Effector memory CD8-positive, alpha-beta T cell (primary cell): ENCODE data around the gene CENPT.
A peak's percentile ranks its signal among the peaks of the same experiment; 100 is the strongest.
"Not testable (repeated sequence)": the region's sequence is repeated elsewhere in the genome, so short reads cannot be mapped to it uniquely, and the experiment has no call there.

Source experiments
- ATAC-seq: fragments of 150-1000 bp; cut with Tn5 transposase; replicated peaks from 2 replicates; pipeline ENCODE4 v1.10.0; 2021; ENCODE audit warnings: mild to moderate bottlenecking, moderate library complexity
- DNase-seq, 3 experiments: peaks; one replicate each; pipeline ENCODE4 v3.0.0; 2021
- H3K27ac Mint-ChIP-seq, 2 donors: one replicate each; pipeline ENCODE4 v1.8.0; 2022; ENCODE audit warnings: mild to moderate bottlenecking in 2 of 2, mixed read lengths in 2 of 2, moderate library complexity in 2 of 2
- H3K27me3 Mint-ChIP-seq, 2 donors: one replicate each; pipeline ENCODE4 v1.8.0; 2022; ENCODE audit warnings: mixed read lengths in 2 of 2
- H3K36me3 Mint-ChIP-seq: one replicate; pipeline ENCODE4 v1.8.0; 2022; ENCODE audit warnings: mild to moderate bottlenecking, moderate library complexity, mixed read lengths; ENCODE audit not compliant: insufficient read depth
- H3K4me1 Mint-ChIP-seq, 2 donors: one replicate each; pipeline ENCODE4 v1.8.0; 2022; ENCODE audit warnings: low read depth in 2 of 2, mixed read lengths in 2 of 2
- H3K4me3 Mint-ChIP-seq, 2 donors: one replicate each; pipeline ENCODE4 v1.8.0; 2022; ENCODE audit warnings: mild to moderate bottlenecking in 2 of 2, mixed read lengths in 2 of 2, moderate library complexity in 2 of 2
- H3K9me3 Mint-ChIP-seq, 2 donors: one replicate each; pipeline ENCODE4 v1.8.0; 2022; ENCODE audit warnings: mixed read lengths in 2 of 2

CENPT gene

DNA sequence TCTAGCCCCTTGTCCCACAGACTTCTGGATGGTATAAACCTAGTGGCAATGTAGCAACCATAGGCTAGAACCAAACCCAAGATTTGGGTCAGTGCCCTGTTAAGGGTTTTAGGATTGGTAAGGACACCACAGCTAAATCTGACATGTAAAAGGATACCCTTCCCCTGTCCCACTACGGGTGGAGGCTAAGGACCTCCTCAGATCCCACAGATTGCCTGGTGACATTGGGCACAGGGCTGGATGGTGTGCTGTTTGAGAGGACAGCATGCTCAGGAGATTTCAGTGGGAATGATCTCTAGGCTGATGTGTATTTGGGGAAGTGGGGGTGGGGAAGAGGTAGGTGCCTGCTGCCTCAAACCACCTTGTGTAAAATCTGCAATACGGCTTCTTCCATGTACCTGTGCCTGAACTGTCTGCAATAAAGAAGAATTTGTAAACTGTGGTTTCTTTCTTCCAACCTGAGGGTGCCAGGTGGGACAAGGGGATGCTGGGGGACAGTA lies 24.7 kb upstream of the CENPT start:
- Mint-ChIP-seq H3K9me3 (no peaks in the 10 kb centered on the region), H3K27me3 (no peaks in the 10 kb centered on the region), H3K4me3 (peak overlapping the region; percentile 84 to 93), H3K36me3 (peaks cover 54% of the 10 kb centered on the region), H3K27ac (peak overlapping the region; percentile 91 to 96), H3K4me1 (peaks cover 35 to 36% of the 10 kb centered on the region in 2 donors)
- DNase-seq (no peak), ATAC-seq (no peak)

DNA sequence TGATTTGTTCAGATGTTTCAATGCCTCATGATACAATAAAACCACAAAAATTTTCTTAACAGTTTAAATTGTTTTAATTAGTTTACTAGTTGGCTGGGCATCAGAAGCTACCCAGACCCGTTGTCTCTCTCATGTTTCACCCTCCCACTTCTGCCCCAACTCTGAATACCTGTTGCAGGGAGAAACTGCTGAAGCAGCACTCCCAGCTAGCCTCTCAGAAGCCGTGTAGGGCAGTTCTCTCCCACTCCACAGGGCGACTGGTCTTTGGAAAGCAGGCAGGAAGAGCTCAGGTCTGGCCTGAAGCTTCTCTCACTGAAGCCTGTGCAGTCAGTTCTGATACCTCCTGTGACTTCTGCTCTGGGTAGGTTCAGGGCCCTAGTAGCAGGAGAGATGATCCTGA lies 23.8 kb upstream of the CENPT start:
- H3K36me3 Mint-ChIP-seq = peaks cover 53% of the 10 kb centered on the region
- peaks cover 35% of the 10 kb centered on the region in 2 donors for H3K4me1 Mint-ChIP-seq
- ATAC-seq (no peak), DNase-seq (no peak)
- peak overlapping the region in 1 of 2 donors; percentile 93 for H3K4me3 Mint-ChIP-seq
- H3K27me3 Mint-ChIP-seq = no peaks in the 10 kb centered on the region
- H3K9me3 Mint-ChIP-seq = no peaks in the 10 kb centered on the region
- H3K27ac Mint-ChIP-seq = peak overlapping the region in 1 of 2 donors; percentile 96

DNA sequence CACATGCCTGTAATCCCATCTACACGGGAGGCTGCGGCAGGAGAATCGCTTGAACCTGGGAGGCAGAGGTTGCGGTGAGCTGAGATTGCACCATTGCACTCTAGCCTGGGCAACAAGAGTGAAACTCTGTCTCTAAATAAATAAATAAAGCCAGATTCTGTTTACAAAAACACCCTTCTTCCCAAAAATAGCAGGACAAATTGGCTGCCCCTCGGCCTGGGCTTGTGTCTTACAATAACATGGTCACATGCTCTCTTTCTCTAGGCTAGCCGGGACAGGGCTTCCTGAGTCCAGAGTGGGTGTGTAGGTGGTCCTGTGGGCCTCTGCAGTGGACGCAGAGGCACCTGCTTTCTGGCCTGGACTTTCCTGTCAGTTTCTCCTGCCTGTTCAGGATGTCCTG lies 22.2 kb upstream of the CENPT start:
- Mint-ChIP-seq H3K4me3 (no peak overlapping the region), H3K27me3 (no peaks in the 10 kb centered on the region), H3K27ac (no peak overlapping the region), H3K36me3 (peaks cover 58% of the 10 kb centered on the region), H3K9me3 (no peaks in the 10 kb centered on the region), H3K4me1 (peaks cover 19 to 21% of the 10 kb centered on the region in 2 donors)
- no peak for ATAC-seq
- no peak for DNase-seq

DNA sequence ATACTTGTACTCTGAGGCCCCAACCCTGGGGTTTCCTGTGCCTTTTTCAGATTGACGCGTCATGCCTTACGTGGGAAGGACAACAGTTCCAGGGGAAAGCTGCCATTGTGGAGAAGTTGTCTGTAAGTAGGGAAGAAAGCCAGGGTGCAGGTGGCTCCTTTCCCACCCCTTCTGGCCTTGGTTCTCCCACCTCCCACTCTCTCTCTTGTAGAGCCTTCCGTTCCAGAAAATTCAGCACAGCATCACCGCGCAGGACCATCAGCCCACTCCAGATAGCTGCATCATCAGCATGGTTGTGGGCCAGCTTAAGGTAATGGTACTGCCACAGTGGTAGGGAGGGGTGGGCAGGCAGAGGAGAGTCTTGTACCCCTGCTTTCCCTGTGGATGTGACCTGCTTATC lies 20.8 kb upstream of the CENPT start:
- H3K27me3 Mint-ChIP-seq = no peaks in the 10 kb centered on the region
- ATAC-seq (no peak), DNase-seq (no peak)
- no peak overlapping the region for H3K27ac Mint-ChIP-seq
- H3K4me1 Mint-ChIP-seq = peaks cover 6 to 11% of the 10 kb centered on the region in 2 donors
- H3K9me3 Mint-ChIP-seq = no peaks in the 10 kb centered on the region
- peaks cover 50% of the 10 kb centered on the region for H3K36me3 Mint-ChIP-seq
- H3K4me3 Mint-ChIP-seq = no peak overlapping the region

DNA sequence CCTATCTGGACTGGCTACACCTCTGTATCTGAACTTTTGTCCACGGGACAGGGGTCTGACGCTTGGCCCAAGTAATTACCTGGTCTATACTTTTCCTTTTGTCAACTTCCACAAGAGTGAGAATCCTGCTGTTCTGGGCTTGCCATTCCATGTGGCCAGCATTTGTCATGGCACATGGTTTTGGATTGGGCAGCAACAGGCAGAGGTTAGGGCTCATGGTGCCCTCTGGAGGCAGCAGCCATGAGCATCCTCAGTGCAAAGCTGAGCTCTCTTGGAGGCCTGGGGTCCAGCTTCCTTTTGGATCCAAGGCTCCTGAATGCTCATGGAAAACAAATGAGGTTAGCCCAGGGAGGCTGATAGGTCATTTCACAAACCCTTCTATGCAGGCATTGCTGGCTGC lies 17.8 kb upstream of the CENPT start:
- Mint-ChIP-seq H3K27ac (no peak overlapping the region), H3K4me1 (peaks cover 0 to 12% of the 10 kb centered on the region in 2 donors), H3K27me3 (no peaks in the 10 kb centered on the region), H3K36me3 (peaks cover 34% of the 10 kb centered on the region), H3K9me3 (no peaks in the 10 kb centered on the region), H3K4me3 (no peak overlapping the region)
- ATAC-seq = peak; percentile 44
- no peak for DNase-seq

DNA sequence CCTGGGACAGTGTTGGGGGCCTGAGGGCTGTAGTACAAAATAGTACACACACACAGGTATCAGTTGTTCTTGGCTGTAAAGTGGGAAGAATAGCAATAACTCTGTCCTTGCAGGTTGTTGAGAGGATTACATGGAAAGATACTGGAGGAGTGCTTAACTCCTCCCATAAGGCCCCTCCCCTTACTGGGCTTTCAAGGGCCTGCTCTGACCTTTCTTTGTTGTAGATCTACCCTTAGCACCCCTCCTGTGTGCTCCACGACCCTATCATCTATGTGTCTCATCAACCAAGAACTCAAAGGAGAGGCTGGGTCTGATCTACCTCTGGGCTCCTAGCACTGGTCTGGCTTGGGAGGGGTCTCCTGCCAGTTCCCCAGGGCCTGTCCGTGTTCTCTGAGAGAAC lies 17.1 kb upstream of the CENPT start:
- H3K4me3 Mint-ChIP-seq = no peak overlapping the region
- H3K4me1 Mint-ChIP-seq = peaks cover 0 to 12% of the 10 kb centered on the region in 2 donors
- H3K36me3 Mint-ChIP-seq = peaks cover 31% of the 10 kb centered on the region
- H3K9me3 Mint-ChIP-seq = no peaks in the 10 kb centered on the region
- H3K27ac Mint-ChIP-seq = peak overlapping the region in 1 of 2 donors; percentile 64
- ATAC-seq (no peak), DNase-seq (no peak)
- H3K27me3 Mint-ChIP-seq = no peaks in the 10 kb centered on the region

DNA sequence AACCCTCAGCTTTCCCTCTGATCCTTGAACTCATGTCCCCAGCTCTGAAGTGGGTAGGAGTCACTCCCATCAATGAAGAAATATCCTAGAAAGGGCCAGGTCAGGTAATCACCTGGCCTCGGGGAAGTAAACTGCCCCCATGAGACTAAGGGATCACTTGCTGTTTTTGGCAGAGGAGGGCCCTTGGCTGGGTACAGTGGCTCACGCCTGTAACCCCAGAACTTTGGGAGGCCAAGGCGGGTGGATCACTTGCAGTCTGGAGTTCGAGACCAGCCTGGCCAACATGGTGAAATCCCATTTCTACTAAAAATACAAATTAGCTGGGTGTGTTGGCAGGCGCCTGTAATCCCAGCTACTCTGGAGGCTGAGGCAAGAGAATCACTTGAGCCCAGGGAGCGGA lies 16.6 kb upstream of the CENPT start:
- H3K27me3 Mint-ChIP-seq, H3K9me3 Mint-ChIP-seq, ATAC-seq, DNase-seq, H3K4me3 Mint-ChIP-seq, H3K27ac Mint-ChIP-seq: not testable (repeated sequence)
- H3K36me3 Mint-ChIP-seq = peaks cover 31% of the 10 kb centered on the region
- peaks cover 0 to 12% of the 10 kb centered on the region in 2 donors for H3K4me1 Mint-ChIP-seq

DNA sequence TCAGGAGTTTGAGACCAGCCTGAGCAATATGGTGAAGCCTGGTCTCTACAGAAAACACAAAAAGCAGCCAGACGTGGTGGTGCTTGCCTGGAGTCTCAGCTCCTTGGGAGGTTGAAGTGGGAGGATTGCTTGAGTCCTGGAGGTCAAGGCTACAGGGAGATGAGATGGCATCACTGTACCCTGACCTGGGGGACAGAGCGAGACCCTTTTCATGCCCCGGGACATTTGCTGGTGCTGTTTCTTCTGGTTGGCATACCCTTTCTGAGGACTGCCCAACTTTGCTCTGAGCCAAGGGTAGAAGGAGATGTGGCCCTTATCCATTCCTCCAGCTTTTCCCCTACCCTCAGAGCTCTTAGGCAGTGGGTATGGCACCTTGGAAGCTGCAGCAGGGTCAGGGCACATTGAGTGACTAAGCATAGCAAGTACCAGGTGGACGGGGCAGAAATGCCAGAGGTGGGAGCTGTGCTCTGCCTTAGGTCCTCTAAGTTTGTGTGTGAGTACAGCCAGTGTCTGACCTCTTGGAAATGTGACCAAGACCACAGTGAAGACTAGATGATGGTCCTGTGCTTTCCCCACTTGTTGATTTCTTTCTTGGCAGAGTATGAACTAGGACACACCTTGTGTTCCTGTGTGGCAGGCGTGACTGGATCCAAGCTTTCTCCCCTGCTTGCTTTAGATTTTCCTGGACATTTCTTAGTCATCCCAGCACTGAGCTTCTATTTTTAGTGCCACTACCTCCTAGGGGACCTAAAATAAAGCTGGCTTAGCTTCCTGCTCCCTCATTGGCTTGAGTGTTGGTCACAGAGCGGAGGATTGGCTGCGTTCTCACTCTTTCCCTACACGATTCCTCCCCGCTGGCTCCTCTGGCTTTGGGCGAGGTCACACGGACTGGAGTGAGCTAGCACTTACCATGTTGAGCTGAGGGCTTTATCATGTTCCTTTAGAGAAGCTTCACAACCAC lies 15.4 kb upstream of the CENPT start:
- Mint-ChIP-seq H3K36me3 (peaks cover 32% of the 10 kb centered on the region), H3K4me1 (peaks cover 7 to 17% of the 10 kb centered on the region in 2 donors), H3K27ac (no peak overlapping the region), H3K4me3 (no peak overlapping the region), H3K27me3 (no peaks in the 10 kb centered on the region), H3K9me3 (no peaks in the 10 kb centered on the region)
- no peak for DNase-seq
- ATAC-seq = no peak

DNA sequence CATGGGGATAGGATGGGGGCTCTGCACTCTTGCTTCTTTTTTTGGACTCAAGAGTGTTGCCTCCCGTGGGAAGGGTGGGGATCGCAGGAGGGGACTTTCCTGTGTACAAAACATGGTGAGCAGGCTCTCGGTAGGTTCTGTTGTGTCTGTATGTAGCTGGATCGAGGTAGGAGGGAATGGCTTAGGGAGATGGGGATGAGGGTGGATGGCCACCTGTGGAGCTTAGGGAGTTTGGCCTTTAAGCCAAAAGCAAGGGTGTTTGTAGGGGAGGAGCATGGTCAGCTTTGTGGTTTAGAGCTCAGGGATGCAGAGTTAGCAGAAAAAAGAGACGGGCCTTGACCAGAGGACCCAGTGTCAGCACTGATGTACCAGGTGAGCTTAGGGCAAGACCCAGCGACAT lies 14.4 kb upstream of the CENPT start:
- Mint-ChIP-seq H3K27ac (no peak overlapping the region), H3K4me3 (no peak overlapping the region), H3K36me3 (peaks cover 28% of the 10 kb centered on the region), H3K27me3 (no peaks in the 10 kb centered on the region), H3K9me3 (no peaks in the 10 kb centered on the region), H3K4me1 (peaks cover 17 to 27% of the 10 kb centered on the region in 2 donors)
- DNase-seq (no peak), ATAC-seq (no peak)

DNA sequence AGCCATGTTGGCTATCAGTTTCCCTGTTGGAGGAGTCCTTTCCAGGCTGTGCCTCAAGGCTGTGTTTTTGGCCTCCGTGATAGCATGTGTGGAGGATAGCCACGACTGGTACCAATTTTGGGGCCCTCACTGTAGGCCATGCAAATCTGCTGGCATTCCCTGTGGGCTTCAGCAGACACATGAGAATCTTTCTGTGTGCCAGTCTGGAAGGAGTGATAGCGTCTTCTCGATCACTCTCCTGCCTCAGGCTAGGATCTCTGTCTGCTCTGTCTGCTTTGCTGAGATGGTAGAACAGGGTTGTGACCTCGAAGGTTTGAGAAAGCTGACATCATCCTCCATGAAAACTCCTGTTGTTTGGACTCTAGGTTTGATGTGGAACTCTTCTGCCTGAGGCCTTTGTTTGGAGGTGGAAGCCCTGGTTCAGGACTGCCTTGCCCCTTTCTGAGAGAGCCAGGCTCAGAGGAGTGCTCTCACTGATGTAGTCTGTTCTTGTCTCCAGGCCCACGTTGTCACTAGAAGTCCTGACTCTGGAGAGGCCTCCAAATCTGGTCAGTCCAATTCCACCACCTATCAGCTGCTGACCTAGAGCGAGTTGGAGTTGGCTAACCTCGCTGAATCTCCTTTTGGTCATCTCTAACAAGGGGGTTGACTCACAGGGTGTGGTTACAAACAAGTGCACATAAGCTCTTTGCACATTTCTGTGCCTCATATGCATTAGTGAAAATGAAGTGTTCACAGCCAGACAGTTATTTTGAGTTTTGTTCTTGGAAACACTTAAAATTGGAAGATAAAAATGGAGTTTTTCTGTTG lies 13.3 kb upstream of the CENPT start:
- H3K4me1 Mint-ChIP-seq = peaks cover 21 to 30% of the 10 kb centered on the region in 2 donors
- no peak overlapping the region for H3K4me3 Mint-ChIP-seq
- no peak for DNase-seq
- H3K27me3 Mint-ChIP-seq = no peaks in the 10 kb centered on the region
- no peak for ATAC-seq
- no peaks in the 10 kb centered on the region for H3K9me3 Mint-ChIP-seq
- H3K27ac Mint-ChIP-seq = no peak overlapping the region
- H3K36me3 Mint-ChIP-seq = peaks cover 23% of the 10 kb centered on the region

DNA sequence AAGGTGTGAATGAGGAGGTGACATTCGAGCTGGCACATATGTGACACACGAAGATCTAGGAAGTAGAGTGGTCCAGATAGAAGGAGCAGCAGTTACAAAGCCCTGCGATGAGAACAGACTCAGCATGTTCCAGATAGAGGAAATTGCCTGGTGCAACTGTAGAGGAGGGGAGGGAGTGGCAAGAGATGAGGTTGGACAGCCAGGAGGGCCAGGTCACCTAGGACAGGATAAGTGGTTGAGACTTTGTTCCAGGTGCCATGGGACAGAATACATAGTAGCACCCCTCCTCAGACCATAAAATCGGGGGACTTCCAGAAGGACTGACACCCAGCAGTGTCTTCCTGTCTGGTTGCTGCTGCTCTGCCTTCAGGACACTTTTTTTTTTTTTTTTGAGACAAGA lies 11.0 kb upstream of the CENPT start:
- no peaks in the 10 kb centered on the region for H3K9me3 Mint-ChIP-seq
- peak overlapping the region; percentile 88 to 94 for H3K27ac Mint-ChIP-seq
- H3K4me1 Mint-ChIP-seq = peaks cover 28 to 32% of the 10 kb centered on the region in 2 donors
- DNase-seq (no peak), ATAC-seq (peak; percentile 66)
- peak overlapping the region in 1 of 2 donors; percentile 21 for H3K4me3 Mint-ChIP-seq
- peaks cover 17% of the 10 kb centered on the region for H3K36me3 Mint-ChIP-seq
- no peaks in the 10 kb centered on the region for H3K27me3 Mint-ChIP-seq

DNA sequence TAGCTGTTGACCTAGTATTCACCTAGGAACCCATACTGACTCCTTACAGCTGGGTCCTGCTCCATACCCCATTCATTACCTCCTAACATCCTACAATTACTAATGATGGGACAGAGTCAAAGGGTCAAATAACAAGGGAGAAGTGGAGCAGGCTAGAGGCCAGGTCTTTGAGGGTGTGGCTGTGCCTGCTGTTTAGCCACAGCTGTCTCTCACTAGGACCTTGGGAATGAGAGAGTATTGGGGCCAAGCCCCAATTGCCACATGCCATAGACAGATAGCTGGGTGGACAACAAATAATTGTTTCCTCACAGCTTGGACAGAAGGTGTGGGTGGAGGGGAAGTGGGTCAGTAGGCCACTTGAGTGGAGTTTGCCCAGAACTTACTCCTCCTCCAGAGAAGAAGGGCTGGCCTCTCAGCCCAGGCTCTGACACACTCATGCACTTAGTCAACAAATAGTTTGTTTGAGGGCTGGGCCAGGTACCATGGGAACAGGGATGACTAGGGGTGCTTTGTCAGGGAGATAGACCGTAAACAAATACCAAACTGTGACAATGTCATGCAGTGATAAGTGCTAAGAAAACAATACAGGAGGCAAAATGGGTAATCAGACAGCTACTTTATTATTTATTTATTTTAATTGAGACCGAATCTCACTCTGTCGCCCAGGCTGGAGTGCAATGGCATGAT lies 10.2 kb upstream of the CENPT start:
- H3K9me3 Mint-ChIP-seq = no peaks in the 10 kb centered on the region
- H3K36me3 Mint-ChIP-seq = peaks cover 17% of the 10 kb centered on the region
- H3K4me1 Mint-ChIP-seq = peaks cover 28 to 32% of the 10 kb centered on the region in 2 donors
- H3K4me3 Mint-ChIP-seq = peak overlapping the region; percentile 21
- ATAC-seq (peak; percentile 85), DNase-seq (peak in 2 of 3 experiments; percentile 35 to 42)
- H3K27ac Mint-ChIP-seq = peak overlapping the region; percentile 88 to 94
- no peaks in the 10 kb centered on the region for H3K27me3 Mint-ChIP-seq
